Kidney (tissue), 14 donors: ENCODE data around the gene ZSCAN12. TPM values are rescaled to one million over a fixed set of nuclear protein-coding genes. Genes with fewer than 3 reads are reported as not detected.
"Not testable (repeated sequence)": the region's sequence is repeated elsewhere in the genome, so short reads cannot be mapped to it uniquely, and the experiment has no call there.

Source experiments
- DNase-seq, 5 donors: peaks; one replicate each; pipeline ENCODE4 v3.0.0-alpha.2; 2013 to 2020
- FAIRE-seq: peaks from 2 replicates; lab custom pipeline; 2012; peaks lifted over from hg19 to GRCh38; lab: Jason Lieb, UNC
- H3K27ac ChIP-seq, 2 donors: one replicate each; pipeline ENCODE4 v1.7.0; 2013; ENCODE audit warnings: low read depth in 2 of 2, low read length in 2 of 2, inconsistent platforms in 1 of 2
- H3K27me3 ChIP-seq: one replicate; pipeline ENCODE4 v1.7.1; 2013; ENCODE audit warnings: low read length, inconsistent platforms; ENCODE audit not compliant: control insufficient read depth, insufficient read depth
- H3K36me3 ChIP-seq, 3 donors: one replicate each; pipeline versions ENCODE4 v1.7.0 to v1.7.1; 2013; ENCODE audit warnings: low read length in 3 of 3, control low read depth in 1 of 3, inconsistent platforms in 1 of 3; ENCODE audit not compliant: insufficient read depth in 3 of 3, control insufficient read depth in 2 of 3
- H3K4me1 ChIP-seq, 3 donors: one replicate each; pipeline versions ENCODE4 v1.7.0 to v1.7.1; 2013; ENCODE audit warnings: low read length in 3 of 3, inconsistent platforms in 1 of 3, low read depth in 1 of 3; ENCODE audit not compliant: control insufficient read depth in 2 of 3, insufficient read depth in 2 of 3
- H3K4me3 ChIP-seq, 3 donors: one replicate each; pipeline versions ENCODE4 v1.7.0 to v1.8.1; 2013; ENCODE audit warnings: low read length in 3 of 3, control low read depth in 1 of 3, inconsistent platforms in 1 of 3
- H3K9ac ChIP-seq, 3 donors: one replicate each; pipeline versions ENCODE4 v1.7.0 to v1.7.1; 2013; ENCODE audit warnings: low read length in 3 of 3, control low read depth in 1 of 3, inconsistent platforms in 1 of 3
- H3K9me3 ChIP-seq, 3 donors: one replicate each; pipeline versions ENCODE4 v1.7.0 to v1.7.1; 2013; ENCODE audit warnings: low read length in 3 of 3, control low read depth in 1 of 3, inconsistent platforms in 1 of 3; ENCODE audit not compliant: control insufficient read depth in 2 of 3, insufficient read depth in 1 of 3
- CTCF ChIP-seq: IDR thresholded peaks from 3 replicates; pipeline ENCODE4 v1.5.1; 2012; ENCODE audit warnings: mild to moderate bottlenecking, moderate library complexity, borderline replicate concordance; ENCODE audit not compliant: insufficient read depth; ENCODE audit errors: extremely low read depth
- intact Hi-C: fragments of 100-400 bp; cut with DNase I; formaldehyde crosslinking; loops from one replicate; pipeline ENCODE4 v1.11.1; 2022
- polyA plus RNA-seq: library from polyadenylated mRNA; stranded (reverse); fragments of 350-450 nt; fragmentation: Illumina TruSeq; extraction: RNeasy Lipid Tissue Mini Kit (QIAGEN cat#74804); gene quantifications from one replicate; pipeline ENCODE4 v1.2.3, GENCODE V29; 2014; ENCODE audit warnings: low read depth, low replicate concordance; ENCODE audit not compliant: insufficient read depth
- total RNA-seq: library from RNA; stranded (reverse); fragmentation: NEBNext Ultra II Directional; extraction: Animal tissue kit (Norgen Biotek cat#: 25700); gene quantifications from one replicate; pipeline ENCODE4 v1.2.1, GENCODE V29; 2021
- donor health status: control.
- donor health status: control.
- donor health status: control.
- donor health status: control.
- donor health status: control.
- donor health status: DM: yes; HTN: yes; CAD: no.
- donor health status: Normal renal cell carcinoma (clear cell type).

The ZSCAN12 gene
- total and polyA plus RNA-seq, 2 donors from 2014 or later: 1.3 to 7.9 TPM

GRCh38 chr6:28446818-28447511, 47.4 kb upstream of the ZSCAN12 start:
- peak overlapping the region in 1 of 3 donors; percentile 66 for H3K4me3 ChIP-seq
- H3K9ac ChIP-seq: peak overlapping the region in 1 of 3 donors; percentile 59
- no peak overlapping the region for H3K27ac ChIP-seq
- no peaks in the 10 kb centered on the region for H3K36me3 ChIP-seq
- intact Hi-C loops: no loop called here
- H3K27me3 ChIP-seq: no peaks in the 10 kb centered on the region
- no peak for FAIRE-seq
- peaks cover 0 to 16% (median 0%) of the 10 kb centered on the region in 3 donors for H3K9me3 ChIP-seq
- peak in 4 of 5 donors; percentile 40 to 66 (median 54) for DNase-seq
- H3K4me1 ChIP-seq: no peaks in the 10 kb centered on the region
- TF ChIP-seq CTCF: no peak

GRCh38 chr6:28444759-28445158, 45.2 kb upstream of the ZSCAN12 start:
- H3K9ac ChIP-seq, H3K27ac ChIP-seq, FAIRE-seq, H3K4me3 ChIP-seq, intact Hi-C loops, H3K4me1 ChIP-seq, DNase-seq, H3K36me3 ChIP-seq, H3K27me3 ChIP-seq: not testable (repeated sequence)
- peaks cover 0 to 16% (median 0%) of the 10 kb centered on the region in 3 donors for H3K9me3 ChIP-seq

GRCh38 chr6:28443112-28443773, 43.7 kb upstream of the ZSCAN12 start, which contains the start of gene ZSCAN23:
ZSCAN23 (minus strand) TSS chr6:28443491; CDS start chr6:28436266, 7,225 bp downstream.
- no peaks in the 10 kb centered on the region for H3K4me1 ChIP-seq
- H3K9me3 ChIP-seq: peaks cover 0 to 16% (median 0%) of the 10 kb centered on the region in 3 donors
- no peak within 1 kb of the TSS for H3K27ac ChIP-seq
- DNase-seq (peak; percentile 85 to 95 (median 91)), FAIRE-seq (no peak)
- no peaks in the 10 kb centered on the region for H3K27me3 ChIP-seq
- peak within 1 kb of the TSS; percentile 57 to 95 (median 88) for H3K4me3 ChIP-seq
- intact Hi-C loops: no loop called here
- H3K36me3 ChIP-seq: no peaks in the 10 kb centered on the region
- peak within 1 kb of the TSS in 2 of 3 donors; percentile 55 to 89 for H3K9ac ChIP-seq
- no peak for TF ChIP-seq CTCF

GRCh38 chr6:28442586-28442985, 43.0 kb upstream of the ZSCAN12 start:
- Histone ChIP-seq H3K4me1 (no peaks in the 10 kb centered on the region), H3K9me3 (peaks cover 0 to 16% (median 0%) of the 10 kb centered on the region in 3 donors), H3K36me3 (no peaks in the 10 kb centered on the region), H3K4me3 (peak overlapping the region; percentile 57 to 95 (median 88)), H3K27ac (no peak overlapping the region), H3K9ac (peak overlapping the region in 1 of 3 donors; percentile 89), H3K27me3 (no peaks in the 10 kb centered on the region)
- no peak for TF ChIP-seq CTCF
- no peak for FAIRE-seq
- intact Hi-C loops: no loop called here
- no peak for DNase-seq
